Measurements from ENCODE around the gene SLC29A4. TPM values are rescaled to one million over a fixed set of nuclear protein-coding genes. Genes with fewer than 3 reads are reported as not detected.

The SLC29A4 gene
- total and polyA plus RNA-seq, 2 of the 13 experiments (the other 11 are each of a cell fraction or from before 2014, with no cell fraction given) = 29.7 to 31.7 TPM

DNA sequence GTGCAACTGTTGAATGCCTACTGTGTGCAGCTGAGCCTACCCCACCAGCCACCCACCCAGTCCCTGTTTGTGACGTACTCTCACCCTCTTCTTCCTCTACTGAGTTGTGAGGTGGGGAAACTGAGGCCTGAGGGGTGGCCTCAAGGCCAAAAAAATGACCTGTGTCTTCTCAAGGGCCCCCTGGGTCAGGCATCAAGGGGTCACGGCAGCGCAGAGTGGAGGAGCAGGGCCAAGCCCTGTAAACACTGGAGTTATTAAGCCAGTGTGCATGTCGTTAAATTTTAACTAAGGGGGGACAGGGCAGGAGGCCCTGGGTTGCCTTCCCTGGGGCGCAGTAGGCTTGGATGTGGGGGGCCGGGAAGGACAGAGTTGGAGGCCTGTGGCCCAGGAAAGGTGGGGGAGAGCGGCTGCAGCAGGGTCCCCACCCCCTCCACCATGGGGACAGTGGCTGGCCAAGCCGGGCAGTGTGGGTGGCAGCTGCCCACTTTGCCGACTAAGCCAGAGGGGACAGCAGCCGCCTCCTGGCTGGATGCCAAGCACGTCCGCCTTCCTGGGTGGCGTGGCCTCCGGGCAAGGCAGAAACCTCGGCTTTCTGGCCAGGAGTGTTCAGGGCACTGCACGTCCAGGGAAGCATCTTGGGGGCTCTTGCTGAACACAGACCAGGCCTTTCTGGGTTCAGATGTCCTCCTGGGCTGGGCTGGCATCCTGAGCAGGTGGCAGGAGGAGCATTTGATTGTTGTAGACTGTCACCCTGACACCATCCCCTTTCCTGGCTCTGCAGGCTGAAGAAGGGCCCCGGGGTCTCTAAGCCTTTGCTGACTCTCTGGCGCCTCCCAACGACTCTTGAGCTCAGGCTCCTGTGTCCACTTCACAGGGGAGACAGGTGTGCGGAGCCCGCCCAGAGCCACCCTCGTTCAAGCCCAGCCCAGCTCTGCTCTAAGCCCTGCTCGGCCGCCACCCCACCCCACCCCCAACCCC, 1.9 kb downstream of the SLC29A4 start (continued):
- TF ChIP-seq HDAC2 (CRISPR knock-in tag; IDR thresholded peaks at IDR 0.05) (peak; percentile 72; the same call in 1 of the 2 replicates), ZKSCAN1 (IDR thresholded peaks at IDR 0.05; ENCODE audit: low read length) (peak; percentile 85), ZNF24 (IDR thresholded peaks at IDR 0.05) (no peak), AKNA (CRISPR knock-in tag; IDR thresholded peaks at IDR 0.05; ENCODE audit: borderline replicate concordance) (no peak), ZNF329 (CRISPR knock-in tag; IDR thresholded peaks at IDR 0.05; ENCODE audit: low read depth) (no peak), ZNF878 (CRISPR knock-in tag; IDR thresholded peaks at IDR 0.05) (peak; percentile 49; the same call in 1 of the 2 replicates), ATF7 (IDR thresholded peaks at IDR 0.05) (no peak), ATF7 (CRISPR knock-in tag; IDR thresholded peaks at IDR 0.05) (peak; percentile 36; the same call in 1 of the 2 replicates), BHLHE40 (IDR thresholded peaks at IDR 0.05; ENCODE audit: low read length) (no peak), ZFX (CRISPR knock-in tag; IDR thresholded peaks at IDR 0.05; ENCODE audit: low read depth) (peak; percentile 76), STAG1 (CRISPR knock-in tag; IDR thresholded peaks at IDR 0.05) (peak; percentile 66), POGK (CRISPR knock-in tag; conservative IDR thresholded peaks at IDR 0.05) (peak; percentile 72; the same call in 1 of the 2 replicates), SAFB2 (CRISPR knock-in tag; IDR thresholded peaks at IDR 0.05; ENCODE audit: borderline replicate concordance, low read depth) (0 out of 2 replicates have a peak, but pooled peaks have one; percentile 37), ZNF12 (CRISPR knock-in tag; IDR thresholded peaks at IDR 0.05) (0 out of 2 replicates have a peak, but pooled peaks have one; percentile 23), ZNF263 (CRISPR knock-in tag; IDR thresholded peaks at IDR 0.05) (peak; percentile 71), ZNF563 (CRISPR knock-in tag; IDR thresholded peaks at IDR 0.05) (0 out of 2 replicates have a peak, but pooled peaks have one; percentile 52), DRAP1 (CRISPR knock-in tag; IDR thresholded peaks at IDR 0.05) (peak; percentile 52; the same call in 1 of the 2 replicates), NONO (IDR thresholded peaks at IDR 0.05) (no peak), NONO (CRISPR knock-in tag; conservative IDR thresholded peaks at IDR 0.05) (peak; percentile 70), EHMT2 (IDR thresholded peaks at IDR 0.05; ENCODE audit: borderline replicate concordance, low read depth, low read length) (no peak), E2F1 (CRISPR knock-in tag; IDR thresholded peaks at IDR 0.05) (no peak)
